CD14-positive monocyte (primary cell): Measurements from ENCODE around the gene ARMC10. TPM values are rescaled to one million over a fixed set of nuclear protein-coding genes. Genes with fewer than 3 reads are reported as not detected.

ENCODE experiments used
- DNase-seq, 3 donors: peaks; one replicate each; pipeline ENCODE4 v3.0.0-alpha.2; 2011 to 2022
- H2AFZ ChIP-seq: 2 replicates; pipeline ENCODE4 v1.6.0; 2012; ENCODE audit warnings: mild to moderate bottlenecking, low read depth, low read length, inconsistent platforms; ENCODE audit not compliant: insufficient read depth, poor library complexity, severe bottlenecking
- H3K27ac ChIP-seq, 2 donors: 1 replicate in 1 of 2; 2 replicates in 1 of 2; pipeline ENCODE4 v1.5.1; 2012 to 2013; ENCODE audit warnings: low read length in 2 of 2, control low read depth in 1 of 2, inconsistent platforms in 1 of 2, low read depth in 1 of 2, mild to moderate bottlenecking in 1 of 2
- H3K27me3 ChIP-seq, 2 donors: one replicate each; pipeline versions ENCODE4 v1.6.0 to v1.6.1; 2011 to 2013; ENCODE audit warnings: low read length in 2 of 2; ENCODE audit not compliant: control insufficient read depth in 2 of 2, insufficient read depth in 2 of 2
- H3K36me3 ChIP-seq, 2 donors: replicated peaks in 1 of 2; 1 replicate in 1 of 2; 2 replicates in 1 of 2; pipeline versions ENCODE4 v1.5.1 to v1.6.1; 2012 to 2013; ENCODE audit warnings: low read length in 2 of 2, control low read depth in 1 of 2, inconsistent platforms in 1 of 2, mild to moderate bottlenecking in 1 of 2; ENCODE audit not compliant: insufficient read depth in 2 of 2, control insufficient read depth in 1 of 2
- H3K4me1 ChIP-seq, 2 donors: 1 replicate in 1 of 2; 2 replicates in 1 of 2; pipeline versions ENCODE4 v1.5.1 to v1.6.1; 2012 to 2013; ENCODE audit warnings: low read length in 2 of 2, control low read depth in 1 of 2, inconsistent platforms in 1 of 2, mild to moderate bottlenecking in 1 of 2, moderate library complexity in 1 of 2; ENCODE audit not compliant: insufficient read depth in 2 of 2, control insufficient read depth in 1 of 2
- H3K4me2 ChIP-seq: replicated peaks from 2 replicates; pipeline ENCODE3; 2012; ENCODE audit warnings: low read length, moderate library complexity, mild to moderate bottlenecking; ENCODE audit not compliant: poor library complexity, severe bottlenecking; ENCODE audit errors: extremely low read depth
- H3K4me3 ChIP-seq, 3 experiments: fragments of 200-600 bp in 1 of 3; sonication (generic) in 1 of 3; replicated peaks in 1 of 3; 1 replicate in 2 of 3; 2 replicates in 1 of 3; pipeline ENCODE4 v1.5.1; 2011 to 2013; ENCODE audit warnings: low read length in 3 of 3, mild to moderate bottlenecking in 3 of 3, control low read depth in 2 of 3, low read depth in 2 of 3, inconsistent platforms in 1 of 3, moderate library complexity in 1 of 3
- H3K79me2 ChIP-seq: 2 replicates; pipeline ENCODE4 v1.6.0; 2012; ENCODE audit warnings: mild to moderate bottlenecking, control low read depth, inconsistent platforms, low read length, moderate library complexity; ENCODE audit not compliant: insufficient read depth
- H3K9ac ChIP-seq: 2 replicates; pipeline ENCODE4 v1.6.0; 2017; ENCODE audit warnings: low read length, mild to moderate bottlenecking; ENCODE audit not compliant: insufficient read depth, poor library complexity, severe bottlenecking
- H3K9me3 ChIP-seq, 2 donors: replicated peaks in 1 of 2; 1 replicate in 1 of 2; 2 replicates in 1 of 2; pipeline versions ENCODE4 v1.5.1 to v1.6.1; 2012 to 2013; ENCODE audit warnings: low read length in 2 of 2, control low read depth in 1 of 2; ENCODE audit not compliant: control insufficient read depth in 1 of 2, insufficient read depth in 1 of 2
- H4K20me1 ChIP-seq: 2 replicates; pipeline ENCODE4 v1.6.0; 2012; ENCODE audit warnings: mild to moderate bottlenecking, low read length, control low read depth, moderate library complexity; ENCODE audit not compliant: insufficient read depth
- H3K27ac Mint-ChIP-seq, 7 donors: one replicate each; pipeline ENCODE4 v1.8.0; 2020; ENCODE audit warnings: mild to moderate bottlenecking in 7 of 7, mixed read lengths in 7 of 7, moderate library complexity in 6 of 7, inconsistent platforms in 2 of 7
- H3K27me3 Mint-ChIP-seq, 3 donors: one replicate each; pipeline ENCODE4 v1.8.0; 2021 to 2022; ENCODE audit warnings: low read depth in 3 of 3, mild to moderate bottlenecking in 3 of 3, mixed read lengths in 3 of 3, moderate library complexity in 3 of 3, inconsistent platforms in 1 of 3
- H3K36me3 Mint-ChIP-seq, 2 donors: one replicate each; pipeline ENCODE4 v1.8.0; 2020; ENCODE audit warnings: mixed read lengths in 2 of 2, inconsistent platforms in 1 of 2, mild to moderate bottlenecking in 1 of 2
- H3K4me1 Mint-ChIP-seq: one replicate; pipeline ENCODE4 v1.8.0; 2020; ENCODE audit warnings: mild to moderate bottlenecking, mixed read lengths
- H3K4me3 Mint-ChIP-seq, 2 donors: one replicate each; pipeline ENCODE4 v1.8.0; 2020; ENCODE audit warnings: mild to moderate bottlenecking in 2 of 2, mixed read lengths in 2 of 2, moderate library complexity in 1 of 2
- H3K9me3 Mint-ChIP-seq, 7 donors: one replicate each; pipeline ENCODE4 v1.8.0; 2020 to 2022; ENCODE audit warnings: mixed read lengths in 7 of 7, mild to moderate bottlenecking in 6 of 7, moderate library complexity in 6 of 7, inconsistent platforms in 2 of 7
- CTCF ChIP-seq: fragments of 200-600 bp; IDR thresholded peaks from one replicate; pipeline ENCODE4 v1.8.0; 2022; ENCODE audit warnings: antibody characterized with exemption, mild to moderate bottlenecking
- WGBS: methylation state at CpG from one replicate; pipeline ENCODE4 v1.1.5; 2013; ENCODE audit warnings: missing lambda C conversion rate; ENCODE audit not compliant: insufficient coverage; 5-methylcytosine and 5-hydroxymethylcytosine counted together
- intact Hi-C, 2 donors: fragments of 100-400 bp; cut with micrococcal nuclease; formaldehyde crosslinking; loops; one replicate each; pipeline versions ENCODE4 v1.15.0 to v1.15.1; 2023
- polyA plus RNA-seq, 3 donors: library from polyadenylated mRNA; depleted of rRNA in 1 of 3; unstranded in 2 of 3; stranded (reverse) in 1 of 3; fragments of 300-500 nt in 2 of 3; fragments of >200 nt in 1 of 3; fragmentation: Illumina TruSeq in 2 of 3; gene quantifications; 1 replicate in 2 of 3; 2 replicates in 1 of 3; pipeline ENCODE4 v1.2.3, GENCODE V29; 2012 to 2021

The ARMC10 gene
- polyA plus RNA-seq, 3 donors, result 15.4 to 60.1 (median 55.1) TPM

- Histone ChIP-seq H3K9ac (no peak overlapping the region), H3K4me2 (no peak overlapping the region), H3K27me3 (no peaks in the 10 kb centered on the region), H3K36me3 (no peaks in the 10 kb centered on the region), H3K4me1 (peaks cover 0 to 4% of the 10 kb centered on the region in 2 donors), H3K9me3 (no peaks in the 10 kb centered on the region), H4K20me1 (no peaks in the 10 kb centered on the region), H3K4me3 (no peak overlapping the region), H3K79me2 (no peaks in the 10 kb centered on the region), H3K27ac (no peak overlapping the region), H2AFZ (no peak overlapping the region)
- H3K4me3 Mint-ChIP-seq, result no peak overlapping the region
- no peak for DNase-seq
- H3K4me1 Mint-ChIP-seq, result peaks cover 11% of the 10 kb centered on the region
- no peak for TF ChIP-seq CTCF
- peaks cover 0 to 4% (median 0%) of the 10 kb centered on the region in 3 donors for H3K27me3 Mint-ChIP-seq
- intact Hi-C loops, result loop anchor here (5.0 to 10.0 kb wide), 2 partner anchors 307 to 309 kb away; no protein-coding TSS in a partner anchor
- H3K36me3 Mint-ChIP-seq, result no peaks in the 10 kb centered on the region
- WGBS, result 100% methylated on average over 1 of the region's 3 CpGs
- peaks cover 0 to 4% (median 0%) of the 10 kb centered on the region in 7 donors for H3K9me3 Mint-ChIP-seq
- H3K27ac Mint-ChIP-seq, result no peak overlapping the region
Measured at GRCh38 chr7:103063895-103064294, 11.0 kb upstream of the ARMC10 start.

GRCh38 chr7:103065667-103066066 lies 9.3 kb upstream of the ARMC10 start:
- Histone ChIP-seq H3K79me2 (no peaks in the 10 kb centered on the region), H3K27ac (no peak overlapping the region), H3K36me3 (no peaks in the 10 kb centered on the region), H2AFZ (no peak overlapping the region), H3K9ac (no peak overlapping the region), H3K4me2 (no peak overlapping the region), H3K4me1 (no peaks in the 10 kb centered on the region), H3K9me3 (no peaks in the 10 kb centered on the region), H3K4me3 (no peak overlapping the region), H3K27me3 (no peaks in the 10 kb centered on the region), H4K20me1 (no peaks in the 10 kb centered on the region)
- intact Hi-C loops, result loop anchor here in 1 of 2 donors (10.0 kb wide), 1 partner anchor 311 kb away; no protein-coding TSS in a partner anchor
- H3K27me3 Mint-ChIP-seq, result peaks cover 0 to 4% (median 0%) of the 10 kb centered on the region in 3 donors
- H3K36me3 Mint-ChIP-seq, result no peaks in the 10 kb centered on the region
- WGBS, result 50% methylated on average over 1 of the region's 1 CpG
- peak; percentile 8 to 38 (median 26) for DNase-seq
- peaks cover 0 to 5% (median 0%) of the 10 kb centered on the region in 7 donors for H3K9me3 Mint-ChIP-seq
- no peak overlapping the region for H3K4me3 Mint-ChIP-seq
- peaks cover 4% of the 10 kb centered on the region for H3K4me1 Mint-ChIP-seq
- peak overlapping the region in 1 of 7 donors; percentile 5 for H3K27ac Mint-ChIP-seq
- TF ChIP-seq CTCF, result peak; percentile 25
